Loucy (cell line): ENCODE measurements around the gene STH.

Source experiments
- CTCF ChIP-seq: fragments of 200-600 bp; sonication (generic); conservative IDR thresholded peaks from 2 replicates; pipeline ENCODE4 v1.5.1; 2014; ENCODE audit warnings: mild to moderate bottlenecking, antibody characterized with exemption, low read length
- EZH2phosphoT487 ChIP-seq: fragments of 200-600 bp; IDR thresholded peaks from 2 replicates; pipeline ENCODE4 v1.6.1; 2018; ENCODE audit warnings: antibody characterized with exemption, mild to moderate bottlenecking, moderate library complexity, borderline replicate concordance

GRCh38 chr17:45976755-45977505 lies 22.1 kb upstream of the STH start:
- TF ChIP-seq CTCF (no peak), EZH2phosphoT487 (no peak)
